LNCAP (cell line): ENCODE data around the gene B4GALT3.

Experiments
- TF ChIP-seq, protein P1 (sequence below): fragments of 450-650 bp; IDR thresholded peaks from 2 replicates; pipeline ENCODE4 v1.5.1; 2017; ENCODE audit warnings: mild to moderate bottlenecking

Gene B4GALT3

DNA sequence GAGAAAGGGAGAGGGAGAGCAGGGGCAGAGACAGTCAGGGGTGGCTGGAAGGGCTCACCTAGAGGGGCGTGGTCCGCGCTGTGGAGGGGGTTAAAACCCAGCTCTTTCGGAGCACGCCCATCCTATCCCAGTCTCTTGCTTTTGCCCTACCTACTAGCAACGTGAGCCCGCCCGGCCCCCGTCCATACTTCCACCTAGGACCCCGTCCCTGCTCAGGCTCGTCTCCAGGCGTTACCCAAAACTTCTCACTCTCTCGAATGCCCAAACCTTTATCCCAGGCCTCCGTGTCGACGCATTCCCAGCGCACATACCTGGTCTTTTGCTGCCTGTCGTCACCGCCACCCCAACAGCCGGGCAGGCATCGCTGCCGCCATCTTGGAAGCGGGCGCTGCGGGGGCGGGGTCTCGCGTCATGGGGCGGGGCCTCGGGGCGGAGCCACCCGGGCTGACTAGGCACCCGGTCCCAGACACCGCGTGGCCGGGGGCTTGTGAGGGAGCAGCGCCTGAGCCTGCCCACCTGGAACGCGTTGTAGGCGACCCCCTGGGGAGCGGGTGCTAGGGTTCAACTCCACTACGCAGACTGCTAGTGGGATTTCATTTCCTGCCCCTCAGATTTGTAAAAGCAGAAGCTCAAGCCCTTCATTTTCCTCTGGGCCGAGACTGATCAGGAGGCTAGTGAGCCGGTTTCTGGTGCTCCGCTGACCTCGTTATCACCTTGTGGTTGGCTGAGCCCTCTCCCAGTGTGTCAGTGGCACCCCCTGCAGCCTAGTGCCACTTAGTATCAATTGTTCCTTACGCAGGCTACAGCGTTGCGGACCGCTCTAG is at the start of gene B4GALT3:
B4GALT3 (minus strand) TSS at position 396 of the 824 bp plus-strand sequence. CDS start 1,447 bp downstream, outside the sequence.
- TF ChIP-seq, protein P1, sequence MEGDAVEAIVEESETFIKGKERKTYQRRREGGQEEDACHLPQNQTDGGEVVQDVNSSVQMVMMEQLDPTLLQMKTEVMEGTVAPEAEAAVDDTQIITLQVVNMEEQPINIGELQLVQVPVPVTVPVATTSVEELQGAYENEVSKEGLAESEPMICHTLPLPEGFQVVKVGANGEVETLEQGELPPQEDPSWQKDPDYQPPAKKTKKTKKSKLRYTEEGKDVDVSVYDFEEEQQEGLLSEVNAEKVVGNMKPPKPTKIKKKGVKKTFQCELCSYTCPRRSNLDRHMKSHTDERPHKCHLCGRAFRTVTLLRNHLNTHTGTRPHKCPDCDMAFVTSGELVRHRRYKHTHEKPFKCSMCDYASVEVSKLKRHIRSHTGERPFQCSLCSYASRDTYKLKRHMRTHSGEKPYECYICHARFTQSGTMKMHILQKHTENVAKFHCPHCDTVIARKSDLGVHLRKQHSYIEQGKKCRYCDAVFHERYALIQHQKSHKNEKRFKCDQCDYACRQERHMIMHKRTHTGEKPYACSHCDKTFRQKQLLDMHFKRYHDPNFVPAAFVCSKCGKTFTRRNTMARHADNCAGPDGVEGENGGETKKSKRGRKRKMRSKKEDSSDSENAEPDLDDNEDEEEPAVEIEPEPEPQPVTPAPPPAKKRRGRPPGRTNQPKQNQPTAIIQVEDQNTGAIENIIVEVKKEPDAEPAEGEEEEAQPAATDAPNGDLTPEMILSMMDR = no peak

DNA sequence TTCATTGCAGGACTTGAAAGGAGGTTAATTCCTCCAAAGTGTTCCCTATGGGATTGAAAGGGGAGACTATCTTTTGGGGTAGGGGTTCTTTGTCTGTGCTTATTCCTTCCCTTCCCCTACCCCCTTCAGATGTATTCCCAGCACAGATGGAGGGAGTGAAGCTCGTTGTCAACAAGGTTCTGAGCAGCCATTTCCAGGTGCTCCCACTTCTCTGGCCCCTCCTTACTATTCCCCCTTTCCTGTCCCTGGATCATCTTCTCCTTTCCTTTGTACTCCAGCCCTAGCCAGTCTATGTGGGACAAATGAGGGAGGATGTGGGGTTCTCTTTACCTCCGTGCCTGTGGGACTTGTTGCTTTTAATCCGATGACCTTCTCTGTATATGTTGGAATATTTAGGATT is 49.5 kb upstream of the B4GALT3 start:
- TF ChIP-seq, protein P1 = no peak

DNA sequence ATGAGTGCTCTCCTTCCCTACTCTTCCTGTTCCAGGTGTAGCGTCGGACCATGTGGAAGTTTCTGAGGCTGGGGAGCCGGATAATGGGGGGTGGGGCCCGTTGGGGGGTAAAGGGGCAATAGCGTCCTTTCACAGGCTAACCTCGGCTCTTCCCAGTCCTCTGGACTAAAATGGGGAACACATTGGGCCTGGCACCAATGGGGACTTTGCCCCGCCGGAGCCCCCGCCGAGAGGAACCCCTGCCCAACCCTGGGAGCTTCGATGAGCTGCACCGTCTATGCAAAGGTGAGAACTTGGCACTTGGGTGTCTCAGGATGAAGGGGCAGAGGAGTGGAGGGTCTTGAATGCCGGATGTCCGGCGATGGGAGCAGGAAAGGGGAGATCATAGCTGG is 49.0 kb upstream of the B4GALT3 start:
- TF ChIP-seq, protein P1 = no peak

DNA sequence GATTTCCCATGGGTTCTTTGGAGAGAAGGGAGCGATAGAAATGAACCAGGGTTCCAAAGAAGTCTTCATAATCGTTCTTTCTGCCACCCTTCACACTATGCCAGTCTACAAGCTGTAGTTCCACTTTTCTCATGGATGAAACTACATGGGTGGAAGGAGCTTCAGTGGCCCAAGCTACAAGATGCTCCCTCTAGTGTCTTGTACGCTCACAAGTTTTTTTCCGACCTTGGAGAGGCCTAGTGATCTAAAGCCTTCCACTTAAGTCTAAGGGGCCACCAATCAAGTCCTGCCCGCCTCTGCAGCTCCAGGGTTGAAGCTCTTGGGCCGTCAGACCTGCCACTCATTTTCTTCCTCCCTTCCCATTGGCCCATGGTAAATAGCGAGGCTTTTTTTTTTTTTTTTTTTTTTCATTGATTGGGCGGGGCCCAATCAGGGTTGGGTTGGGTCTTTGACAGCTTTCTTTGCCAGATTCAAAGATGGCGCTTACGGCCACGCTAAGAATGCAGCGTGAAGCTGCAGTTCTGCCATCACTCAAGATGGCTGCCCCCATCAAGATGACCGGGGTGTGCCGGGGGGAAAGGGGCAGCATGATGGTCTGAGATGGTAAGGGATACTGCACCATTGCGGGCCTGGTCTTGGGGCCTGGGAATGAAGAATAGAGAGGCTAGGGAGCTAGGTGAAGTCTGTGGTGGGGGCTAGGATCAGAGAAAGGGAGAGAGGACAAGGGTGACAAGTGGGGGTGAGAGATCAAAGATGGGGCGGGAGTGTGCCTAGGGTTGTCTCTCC is 48.4 kb upstream of the B4GALT3 start, which contains the start of gene TOMM40L:
TOMM40L (plus strand) TSS at position 527 of the 786 bp plus-strand sequence. CDS start 430 bp downstream, outside the sequence.
- TF ChIP-seq, protein P1 = peak; percentile 69

DNA sequence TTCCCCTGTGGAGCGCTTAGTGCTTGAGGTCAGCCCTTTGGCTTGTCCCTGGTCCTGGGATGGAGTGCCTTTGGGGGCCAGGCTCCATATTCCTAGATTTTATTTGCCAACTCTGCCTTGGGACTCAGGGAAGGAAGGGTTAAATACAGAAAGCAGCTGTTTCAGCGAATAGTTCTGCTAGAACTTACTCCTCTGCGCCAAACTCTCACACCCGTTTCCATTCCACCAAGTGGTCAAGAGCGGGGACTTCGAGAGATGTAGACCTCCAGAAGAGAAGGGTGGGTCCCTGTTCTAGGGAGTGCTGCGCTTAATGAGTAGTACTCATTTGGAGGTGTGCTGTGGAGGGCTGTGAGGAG is 47.8 kb upstream of the B4GALT3 start:
- TF ChIP-seq, protein P1 = no peak

DNA sequence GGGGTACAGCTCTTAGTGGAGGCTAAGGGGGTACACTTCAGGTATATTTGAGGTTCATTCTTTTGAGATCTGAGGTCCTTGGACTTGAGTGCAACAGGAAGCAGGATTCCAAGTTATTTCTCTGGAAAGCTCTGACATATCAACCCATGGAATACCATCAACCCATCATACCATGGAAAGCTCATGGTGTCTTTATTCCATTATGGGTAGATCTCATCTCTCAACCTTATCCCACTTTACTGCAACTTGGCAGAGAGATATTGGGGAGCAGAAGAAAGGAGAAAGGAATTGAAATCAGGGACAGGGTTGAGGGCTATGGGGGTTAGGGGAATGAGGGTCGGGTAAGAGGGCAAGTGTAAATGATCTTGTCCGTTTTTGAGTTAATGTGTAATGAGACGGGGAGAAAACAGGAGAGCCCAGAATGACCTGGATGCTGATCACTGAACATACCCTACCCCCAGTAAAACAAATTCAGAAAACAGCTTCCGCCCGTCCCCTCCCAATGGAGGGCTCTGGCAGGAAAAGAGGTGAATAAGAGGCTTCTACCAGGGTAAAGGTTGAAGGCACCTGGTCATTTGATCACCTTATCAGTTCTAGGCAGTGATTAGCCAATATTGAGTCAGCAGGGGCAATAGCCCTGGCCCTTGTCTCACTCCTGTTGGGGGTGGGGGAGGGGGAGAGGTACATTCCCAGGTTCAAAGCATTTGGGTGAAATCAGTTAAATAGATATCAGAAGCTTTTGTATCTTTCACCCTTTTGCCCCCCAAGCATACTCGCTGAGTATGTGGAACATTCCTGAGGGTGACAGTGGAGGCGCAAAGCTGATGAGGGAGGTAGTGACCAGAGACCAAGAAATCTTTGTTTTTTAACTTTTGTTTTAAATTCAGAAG is 46.7 kb upstream of the B4GALT3 start:
- TF ChIP-seq, protein P1 = no peak
